HCT116 (cell line): ENCODE data around the gene ZNF496. TPM values are rescaled to one million over a fixed set of nuclear protein-coding genes. Genes with fewer than 3 reads are reported as not detected.

Source experiments
- ATAC-seq: fragments of 200-7000 bp; cut with Tn5 transposase; 2 replicates; pipeline ENCODE4 v1.9.1; 2020; ENCODE audit warnings: mild to moderate bottlenecking, moderate library complexity
- BruUV-seq: library from RNA; stranded (reverse); fragments of 400-500 nt; replicated peaks from 2 replicates; lab custom pipeline; 2021; lab: Mats Ljungman, UMichigan
- CTCF ChIA-PET: fragments of 300-600 bp; sonication (Branson Sonifier 250); formaldehyde crosslinking; loops from one replicate; lab custom pipeline; 2021; ENCODE audit warnings: antibody characterized with exemption; lab: Charles Lee
- POLR2A ChIA-PET: fragments of 300-600, 350-600 bp; sonication (Branson Sonifier 250); formaldehyde crosslinking; loops from one replicate; lab custom pipeline; 2021; ENCODE audit warnings: antibody characterized with exemption; lab: Charles Lee
- RAD21 ChIA-PET, 2 experiments: fragments of 300-600 bp; sonication (Branson Sonifier 250); formaldehyde crosslinking; loops; one replicate each; lab custom pipeline; 2023; ENCODE audit warnings: low total read pairs in 2 of 2; ENCODE audit not compliant: uncharacterized antibody in 2 of 2, unreplicated experiment in 2 of 2, low non-redundant PET in 1 of 2; lab: Charles Lee
- DNase-seq: peaks from one replicate; pipeline ENCODE4 v3.0.0-alpha.2; 2010; ENCODE audit warnings: low read depth, low spot score
- H2AFZ ChIP-seq: fragments of 200-600 bp; shearing (Covaris generic), sonication (generic); 2 replicates; pipeline ENCODE4 v1.6.1; 2017; ENCODE audit warnings: low read depth, mixed run types, mixed read lengths, antibody characterized with exemption, low read length; ENCODE audit not compliant: poor library complexity, severe bottlenecking
- H3K27ac ChIP-seq: 2 replicates; pipeline ENCODE4 v1.5.1; 2012; ENCODE audit warnings: low read depth, low read length
- H3K27me3 ChIP-seq: fragments of 200-600 bp; sonication (generic); 2 replicates; pipeline ENCODE4 v1.6.1; 2016; ENCODE audit warnings: mixed run types, low read length, mixed read lengths; ENCODE audit not compliant: insufficient read depth
- H3K36me3 ChIP-seq, 2 experiments: fragments of 200-500 bp in 1 of 2; fragments of 200-600 bp in 1 of 2; sonication (Bioruptor generic) in 1 of 2; sonication (generic) in 1 of 2; 2 replicates each; pipeline versions ENCODE4 v1.5.1 to v1.6.1; 2014 to 2016; ENCODE audit warnings: low read length in 2 of 2, inconsistent platforms in 1 of 2, mixed read lengths in 1 of 2, mixed run types in 1 of 2; ENCODE audit not compliant: insufficient read depth in 2 of 2, control insufficient read depth in 1 of 2
- H3K4me1 ChIP-seq, 2 experiments: fragments of 200-600 bp in 1 of 2; sonication (generic) in 1 of 2; 2 replicates each; pipeline versions ENCODE4 v1.5.1 to v1.6.1; 2012 to 2017; ENCODE audit warnings: low read length in 2 of 2, inconsistent platforms in 1 of 2, mild to moderate bottlenecking in 1 of 2, mixed read lengths in 1 of 2, mixed run types in 1 of 2, moderate library complexity in 1 of 2; ENCODE audit not compliant: insufficient read depth in 2 of 2, control insufficient read depth in 1 of 2
- H3K4me2 ChIP-seq: fragments of 200-600 bp; sonication (generic); 2 replicates; pipeline ENCODE4 v1.6.1; 2017; ENCODE audit warnings: mixed run types, low read length, mixed read lengths
- H3K4me3 ChIP-seq, 2 experiments: fragments of 200-600 bp in 1 of 2; sonication (generic) in 1 of 2; replicated peaks in 1 of 2; 2 replicates each; pipeline ENCODE4 v1.5.1; 2011 to 2016; ENCODE audit warnings: low read length in 2 of 2, control low read depth in 1 of 2, low read depth in 1 of 2, mild to moderate bottlenecking in 1 of 2, mixed read lengths in 1 of 2, mixed run types in 1 of 2
- H3K79me2 ChIP-seq: fragments of 200-600 bp; sonication (generic); 2 replicates; pipeline ENCODE4 v1.6.1; 2017; ENCODE audit warnings: mild to moderate bottlenecking, mixed run types, low read length, moderate library complexity, mixed read lengths; ENCODE audit not compliant: insufficient read depth
- H3K9ac ChIP-seq: fragments of 200-600 bp; sonication (generic); 2 replicates; pipeline ENCODE4 v1.6.1; 2016; ENCODE audit warnings: low read length, mixed read lengths
- H3K9me2 ChIP-seq: fragments of 200-600 bp; sonication (generic), shearing (Covaris generic); 2 replicates; pipeline ENCODE4 v1.6.1; 2017; ENCODE audit warnings: mixed run types, mild to moderate bottlenecking, moderate library complexity; ENCODE audit not compliant: insufficient read depth
- H3K9me3 ChIP-seq, 2 experiments: fragments of 200-500 bp in 1 of 2; fragments of 200-600 bp in 1 of 2; sonication (Bioruptor generic) in 1 of 2; sonication (generic) in 1 of 2; 2 replicates each; pipeline ENCODE4 v1.6.1; 2014 to 2017; ENCODE audit warnings: low read length in 2 of 2, mixed read lengths in 2 of 2, inconsistent platforms in 1 of 2, low read depth in 1 of 2, mild to moderate bottlenecking in 1 of 2, mixed run types in 1 of 2, moderate library complexity in 1 of 2; ENCODE audit not compliant: control insufficient read depth in 1 of 2, insufficient read depth in 1 of 2
- H4K20me1 ChIP-seq: fragments of 200-600 bp; sonication (generic), shearing (Covaris generic); 2 replicates; pipeline ENCODE4 v1.6.1; 2017; ENCODE audit warnings: mixed run types, mild to moderate bottlenecking, moderate library complexity; ENCODE audit not compliant: insufficient read depth
- ATF3 ChIP-seq: IDR thresholded peaks from 2 replicates; pipeline ENCODE4 v1.6.1; 2012
- CBX3 ChIP-seq: IDR thresholded peaks from 2 replicates; pipeline ENCODE4 v1.6.1; 2012; ENCODE audit warnings: low read depth
- CEBPB ChIP-seq: IDR thresholded peaks from 2 replicates; pipeline ENCODE4 v1.6.1; 2012; ENCODE audit warnings: low read depth
- EGR1 ChIP-seq: IDR thresholded peaks from 2 replicates; pipeline ENCODE4 v1.6.1; 2012; ENCODE audit warnings: low read depth
- ELF1 ChIP-seq: IDR thresholded peaks from 2 replicates; pipeline ENCODE4 v1.6.1; 2012; ENCODE audit warnings: low read depth, borderline replicate concordance
- EZH2 ChIP-seq: fragments of 200-600 bp; sonication (generic); IDR thresholded peaks from 2 replicates; pipeline ENCODE4 v1.6.1; 2017; ENCODE audit warnings: antibody characterized with exemption, mixed run types
- EZH2phosphoT487 ChIP-seq: fragments of 200-600 bp; IDR thresholded peaks from 2 replicates; pipeline ENCODE4 v1.6.1; 2018; ENCODE audit warnings: antibody characterized with exemption, borderline replicate concordance
- JUND ChIP-seq: IDR thresholded peaks from 2 replicates; pipeline ENCODE4 v1.6.1; 2012
- MAX ChIP-seq: IDR thresholded peaks from 2 replicates; pipeline ENCODE4 v1.6.1; 2012
- RAD21 ChIP-seq: IDR thresholded peaks from 2 replicates; pipeline ENCODE4 v1.6.1; 2012; ENCODE audit warnings: low read depth, mild to moderate bottlenecking
- REST ChIP-seq: IDR thresholded peaks from 2 replicates; pipeline ENCODE4 v1.6.1; 2012; ENCODE audit warnings: low read depth
- SIN3A ChIP-seq: IDR thresholded peaks from 2 replicates; pipeline ENCODE4 v1.6.1; 2012; ENCODE audit warnings: low read depth
- SRF ChIP-seq: IDR thresholded peaks from 2 replicates; pipeline ENCODE4 v1.6.1; 2012; ENCODE audit warnings: low read depth
- TCF7L2 ChIP-seq: IDR thresholded peaks from 2 replicates; pipeline ENCODE4 v1.7.0; 2011; ENCODE audit warnings: borderline replicate concordance, inconsistent platforms; ENCODE audit not compliant: insufficient read depth, insufficient read length; ENCODE audit errors: extremely low read depth
- YY1 ChIP-seq: IDR thresholded peaks from 2 replicates; pipeline ENCODE4 v1.6.1; 2011; ENCODE audit warnings: low read length, low read depth, moderate library complexity, mild to moderate bottlenecking; ENCODE audit not compliant: insufficient replicate concordance; ENCODE audit errors: extremely low read depth
- ZBTB33 ChIP-seq: IDR thresholded peaks from 2 replicates; pipeline ENCODE4 v1.6.1; 2011; ENCODE audit warnings: mild to moderate bottlenecking, low read length, moderate library complexity; ENCODE audit not compliant: insufficient replicate concordance; ENCODE audit errors: extremely low read depth
- ZFX ChIP-seq: fragments of 450-650 bp; IDR thresholded peaks from 2 replicates; pipeline ENCODE4 v1.6.1; 2017
- intact Hi-C: fragments of 100-400 bp; cut with micrococcal nuclease; formaldehyde crosslinking; loops from 2 replicates; pipeline ENCODE4 v1.10.0; 2022
- total RNA-seq: library from RNA; stranded (reverse); gene quantifications from one replicate; pipeline ENCODE4 v1.2.1, GENCODE V29; 2021; ENCODE audit not compliant: unreplicated experiment

Gene ZNF496
- total RNA-seq, 1 experiment from 2014 or later = 37.4 TPM

- Histone ChIP-seq H3K27ac (no peak overlapping the region), H3K9ac (no peak overlapping the region), H3K4me2 (no peak overlapping the region), H3K36me3 (peaks cover 8 to 10% of the 10 kb centered on the region in 2 experiments; a peak in 3 of 4 replicates), H3K27me3 (no peaks in the 10 kb centered on the region), H3K4me1 (no peaks in the 10 kb centered on the region), H3K9me2 (no peaks in the 10 kb centered on the region), H4K20me1 (no peaks in the 10 kb centered on the region), H3K9me3 (no peaks in the 10 kb centered on the region), H3K79me2 (no peaks in the 10 kb centered on the region), H2AFZ (no peak overlapping the region), H3K4me3 (no peak overlapping the region)
- ATAC-seq (no peak), DNase-seq (no peak)
- no peak for TF ChIP-seq ZFX
- TF ChIP-seq ATF3 = no peak
- no peak for TF ChIP-seq REST
- no peak for TF ChIP-seq EGR1
- no peak for TF ChIP-seq MAX
- no peak for TF ChIP-seq JUND
- TF ChIP-seq CBX3 = no peak
- TF ChIP-seq SIN3A = no peak
- TF ChIP-seq RAD21 = no peak
- no peak for TF ChIP-seq TCF7L2
- TF ChIP-seq YY1 = no peak
- no peak for TF ChIP-seq ELF1
- TF ChIP-seq ZBTB33 = no peak
- TF ChIP-seq EZH2phosphoT487 = no peak
- TF ChIP-seq EZH2 = no peak
- TF ChIP-seq SRF = no peak
- TF ChIP-seq CEBPB = no peak
- BruUV-seq = no TSS peak
- RAD21 ChIA-PET = no interaction called here
- intact Hi-C loops = no loop called here
- POLR2A ChIA-PET = no interaction called here
- CTCF ChIA-PET = no interaction called here
Measured at GRCh38 chr1:247298124-247298481, 33.6 kb downstream of the ZNF496 start.
